Measurements from ENCODE around the gene OTOG.

Gene OTOG

DNA sequence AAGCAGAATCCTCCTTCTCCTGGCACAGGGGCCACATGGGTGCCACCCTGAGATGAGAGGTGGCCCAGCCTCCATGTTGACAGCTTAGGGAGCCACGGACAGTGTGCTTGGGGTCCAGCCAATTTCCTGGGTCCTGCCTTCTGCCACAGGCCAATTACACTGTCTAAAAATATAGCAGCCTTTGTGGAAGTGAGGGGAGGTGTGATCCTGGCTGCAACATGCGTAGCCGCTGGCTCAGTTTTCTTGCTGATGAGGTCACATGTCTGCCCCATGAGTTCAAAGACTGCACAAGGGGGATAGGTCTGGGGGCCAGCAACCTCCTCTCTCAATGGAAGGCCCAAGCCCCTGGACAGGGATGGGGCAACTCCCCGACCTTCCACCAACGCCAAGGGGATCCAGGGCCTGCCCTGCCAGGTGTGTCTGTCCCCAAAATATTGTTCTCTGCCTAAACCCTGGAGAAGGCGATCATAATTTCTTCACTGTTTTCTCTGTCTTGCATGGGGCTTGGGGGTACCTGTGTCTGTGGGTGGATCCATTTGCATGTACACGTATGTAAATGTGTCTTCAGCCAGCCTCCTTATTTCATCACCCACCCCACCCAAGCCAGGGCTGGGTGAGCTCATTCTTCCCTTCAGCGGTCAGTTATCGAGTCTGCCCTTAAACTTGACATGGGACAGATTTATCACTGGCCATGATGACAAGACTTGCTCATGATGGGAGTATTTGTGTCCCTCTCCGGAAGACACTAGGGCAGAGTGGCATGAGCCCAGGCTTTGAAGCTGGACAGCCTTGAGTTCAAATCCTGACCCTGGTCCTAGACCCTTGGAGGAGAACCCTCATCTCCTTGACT lies 59.4 kb downstream of the OTOG start:
- Histone ChIP-seq H3K9me3 (ENCODE audit: control insufficient read depth in 5 of 5, low read length in 5 of 5) (no peaks in the 10 kb centered on the region), H3K36me3 (ENCODE audit: control insufficient read depth in 5 of 5, insufficient read depth in 5 of 5, low read length in 5 of 5) (no peaks in the 10 kb centered on the region), H3K4me3 (ENCODE audit: low read depth in 1 of 5, low read length in 5 of 5) (no peak overlapping the region), H3K4me1 (ENCODE audit: control insufficient read depth in 5 of 5, insufficient read depth in 5 of 5, low read length in 5 of 5) (no peaks in the 10 kb centered on the region), H3K27me3 (ENCODE audit: control insufficient read depth in 5 of 5, insufficient read depth in 4 of 5, low read length in 5 of 5) (peaks cover 0 to 21% (median 0%) of the 10 kb centered on the region in 5 donors), H3K9ac (ENCODE audit: low read length in 5 of 5) (no peak overlapping the region), H3K27ac (ENCODE audit: low read depth, low read length) (no peak overlapping the region)

DNA sequence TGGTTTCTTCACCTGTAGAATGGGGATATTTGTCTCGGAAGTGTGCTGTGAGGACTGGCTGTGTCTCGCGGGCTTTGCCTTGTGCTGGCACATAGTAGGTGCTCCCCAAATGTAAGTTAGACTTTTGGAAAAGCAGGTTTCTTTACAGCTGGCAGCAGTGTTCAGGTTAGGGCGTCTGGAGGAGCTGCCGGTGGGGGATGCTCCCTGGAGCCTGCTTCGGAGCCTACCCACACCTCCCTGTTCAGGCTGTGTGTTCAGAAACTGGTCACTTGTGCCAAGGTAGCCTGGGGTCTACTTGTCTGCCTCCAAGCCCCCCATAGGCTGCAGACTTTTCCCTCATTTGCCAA lies 60.0 kb downstream of the OTOG start:
- H3K36me3 ChIP-seq (ENCODE audit: control insufficient read depth in 5 of 5, insufficient read depth in 5 of 5, low read length in 5 of 5): no peaks in the 10 kb centered on the region
- no peak overlapping the region for H3K27ac ChIP-seq (ENCODE audit: low read depth, low read length)
- no peaks in the 10 kb centered on the region for H3K4me1 ChIP-seq (ENCODE audit: control insufficient read depth in 5 of 5, insufficient read depth in 5 of 5, low read length in 5 of 5)
- no peak overlapping the region for H3K9ac ChIP-seq (ENCODE audit: low read length in 5 of 5)
- peaks cover 0 to 2% (median 0%) of the 10 kb centered on the region in 5 donors for H3K9me3 ChIP-seq (ENCODE audit: control insufficient read depth in 5 of 5, low read length in 5 of 5)
- no peak overlapping the region for H3K4me3 ChIP-seq (ENCODE audit: low read depth in 1 of 5, low read length in 5 of 5)
- peaks cover 0 to 25% (median 3%) of the 10 kb centered on the region in 5 donors for H3K27me3 ChIP-seq (ENCODE audit: control insufficient read depth in 5 of 5, insufficient read depth in 4 of 5, low read length in 5 of 5)

DNA sequence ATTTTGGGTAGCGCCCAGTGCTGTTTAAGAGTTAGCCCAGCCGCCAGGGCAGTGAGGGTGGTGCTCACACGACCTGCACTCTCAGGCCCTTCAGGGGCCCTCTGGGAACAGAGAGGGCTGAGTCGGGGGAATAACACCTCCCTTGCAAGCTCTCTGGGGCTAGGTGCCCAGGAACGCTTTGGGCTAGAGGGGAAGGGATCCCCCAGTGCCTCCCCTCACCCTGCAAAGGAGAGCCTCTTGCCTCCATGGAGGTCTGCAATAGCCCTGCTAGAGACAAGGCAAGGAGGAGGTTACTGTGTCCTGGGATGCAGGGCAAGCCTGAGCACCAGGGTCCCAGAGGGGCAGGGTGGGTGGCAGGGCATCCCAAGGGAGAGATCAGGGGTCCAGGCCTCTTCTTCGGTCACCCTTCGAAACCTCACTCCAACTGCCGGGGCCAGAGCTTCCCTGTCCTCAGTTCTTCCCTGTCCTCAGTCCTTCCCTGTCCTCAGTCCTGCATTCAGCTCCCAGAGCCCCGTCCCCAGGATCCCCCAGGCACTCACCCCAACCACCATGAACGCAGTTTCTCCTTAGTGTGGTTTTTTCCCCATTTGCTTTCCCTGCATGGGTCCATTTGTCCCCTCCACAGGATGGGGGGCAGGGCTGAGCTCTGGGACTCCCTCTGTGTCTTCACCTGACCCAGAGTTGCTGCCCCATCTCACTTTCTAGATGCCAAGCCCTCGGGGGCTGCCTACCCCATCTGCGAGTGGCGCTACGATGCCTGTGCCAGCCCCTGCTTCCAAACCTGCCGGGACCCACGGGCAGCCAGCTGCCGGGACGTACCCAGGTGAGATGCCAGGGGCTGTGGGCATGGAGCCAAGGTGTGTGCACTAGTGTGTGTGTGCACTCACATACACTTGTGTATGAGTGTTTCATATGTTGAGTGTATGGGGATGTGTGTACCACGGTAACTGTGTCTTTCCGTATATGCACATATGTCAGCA lies 60.8 kb downstream of the OTOG start:
- Histone ChIP-seq H3K36me3 (ENCODE audit: control insufficient read depth in 5 of 5, insufficient read depth in 5 of 5, low read length in 5 of 5) (no peaks in the 10 kb centered on the region), H3K4me1 (ENCODE audit: control insufficient read depth in 5 of 5, insufficient read depth in 5 of 5, low read length in 5 of 5) (no peaks in the 10 kb centered on the region), H3K27ac (ENCODE audit: low read depth, low read length) (no peak overlapping the region), H3K9me3 (ENCODE audit: control insufficient read depth in 5 of 5, low read length in 5 of 5) (peaks cover 0 to 2% (median 0%) of the 10 kb centered on the region in 5 donors), H3K4me3 (ENCODE audit: low read depth in 1 of 5, low read length in 5 of 5) (no peak overlapping the region), H3K9ac (ENCODE audit: low read length in 5 of 5) (no peak overlapping the region), H3K27me3 (ENCODE audit: control insufficient read depth in 5 of 5, insufficient read depth in 4 of 5, low read length in 5 of 5) (peaks cover 0 to 28% (median 4%) of the 10 kb centered on the region in 5 donors)

DNA sequence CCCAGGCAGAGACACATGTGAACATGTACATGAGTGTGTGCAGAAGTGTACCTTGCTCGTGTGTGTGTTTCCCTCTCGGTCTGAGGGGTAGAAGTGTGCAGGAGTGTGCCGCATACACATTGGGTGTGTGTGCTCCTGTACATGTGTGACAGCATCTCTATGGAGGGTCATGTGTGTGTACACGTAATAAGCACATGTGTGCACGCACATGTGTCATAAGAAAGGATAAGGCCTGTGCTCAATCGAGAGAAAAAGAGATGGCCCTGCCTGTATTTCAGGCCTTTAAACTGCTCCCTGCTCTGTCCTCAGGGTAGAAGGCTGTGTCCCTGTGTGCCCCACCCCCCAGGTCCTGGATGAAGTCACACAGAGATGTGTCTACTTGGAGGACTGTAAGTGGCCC lies 61.8 kb downstream of the OTOG start:
- H3K4me3 ChIP-seq (ENCODE audit: low read depth in 1 of 5, low read length in 5 of 5): no peak overlapping the region
- no peaks in the 10 kb centered on the region for H3K4me1 ChIP-seq (ENCODE audit: control insufficient read depth in 5 of 5, insufficient read depth in 5 of 5, low read length in 5 of 5)
- H3K27me3 ChIP-seq (ENCODE audit: control insufficient read depth in 5 of 5, insufficient read depth in 4 of 5, low read length in 5 of 5): peaks cover 0 to 28% (median 4%) of the 10 kb centered on the region in 5 donors
- peaks cover 0 to 2% (median 0%) of the 10 kb centered on the region in 5 donors for H3K9me3 ChIP-seq (ENCODE audit: control insufficient read depth in 5 of 5, low read length in 5 of 5)
- no peak overlapping the region for H3K27ac ChIP-seq (ENCODE audit: low read depth, low read length)
- no peaks in the 10 kb centered on the region for H3K36me3 ChIP-seq (ENCODE audit: control insufficient read depth in 5 of 5, insufficient read depth in 5 of 5, low read length in 5 of 5)
- no peak overlapping the region for H3K9ac ChIP-seq (ENCODE audit: low read length in 5 of 5)

DNA sequence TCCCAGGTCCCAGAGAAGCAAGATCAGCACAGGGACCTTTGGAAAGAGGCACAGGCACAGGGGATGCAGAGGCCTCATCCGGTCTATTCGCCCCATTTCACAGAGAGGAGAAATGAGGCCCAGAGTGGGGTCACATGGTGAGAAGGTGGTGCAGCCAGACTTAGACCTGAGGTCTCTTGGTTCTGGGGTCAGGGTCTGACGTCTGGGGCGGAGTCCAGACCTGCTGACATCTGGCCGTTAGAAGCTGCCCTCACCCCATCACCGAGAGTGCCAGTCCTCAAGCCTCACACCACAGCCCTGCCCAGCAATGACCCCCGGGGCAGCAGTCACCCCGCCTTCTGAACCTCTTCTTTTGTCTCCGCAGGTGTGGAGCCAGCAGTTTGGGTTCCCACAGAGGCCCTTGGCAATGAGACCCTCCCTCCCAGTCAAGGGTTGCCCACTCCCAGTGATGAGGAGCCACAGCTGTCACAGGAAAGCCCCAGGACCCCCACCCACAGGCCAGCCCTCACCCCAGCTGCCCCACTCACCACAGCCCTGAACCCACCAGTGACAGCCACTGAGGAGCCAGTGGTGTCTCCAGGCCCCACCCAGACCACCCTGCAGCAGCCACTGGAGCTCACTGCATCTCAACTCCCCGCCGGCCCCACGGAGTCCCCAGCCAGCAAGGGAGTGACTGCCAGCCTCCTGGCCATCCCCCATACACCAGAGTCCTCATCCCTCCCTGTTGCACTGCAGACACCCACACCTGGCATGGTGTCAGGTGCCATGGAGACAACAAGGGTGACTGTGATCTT lies 62.4 kb downstream of the OTOG start:
- H3K9me3 ChIP-seq (ENCODE audit: control insufficient read depth in 5 of 5, low read length in 5 of 5): peaks cover 0 to 2% (median 0%) of the 10 kb centered on the region in 5 donors
- no peak overlapping the region for H3K27ac ChIP-seq (ENCODE audit: low read depth, low read length)
- peaks cover 0 to 28% (median 4%) of the 10 kb centered on the region in 5 donors for H3K27me3 ChIP-seq (ENCODE audit: control insufficient read depth in 5 of 5, insufficient read depth in 4 of 5, low read length in 5 of 5)
- H3K36me3 ChIP-seq (ENCODE audit: control insufficient read depth in 5 of 5, insufficient read depth in 5 of 5, low read length in 5 of 5): no peaks in the 10 kb centered on the region
- H3K4me1 ChIP-seq (ENCODE audit: control insufficient read depth in 5 of 5, insufficient read depth in 5 of 5, low read length in 5 of 5): no peaks in the 10 kb centered on the region
- H3K4me3 ChIP-seq (ENCODE audit: low read depth in 1 of 5, low read length in 5 of 5): no peak overlapping the region
- no peak overlapping the region for H3K9ac ChIP-seq (ENCODE audit: low read length in 5 of 5)

DNA sequence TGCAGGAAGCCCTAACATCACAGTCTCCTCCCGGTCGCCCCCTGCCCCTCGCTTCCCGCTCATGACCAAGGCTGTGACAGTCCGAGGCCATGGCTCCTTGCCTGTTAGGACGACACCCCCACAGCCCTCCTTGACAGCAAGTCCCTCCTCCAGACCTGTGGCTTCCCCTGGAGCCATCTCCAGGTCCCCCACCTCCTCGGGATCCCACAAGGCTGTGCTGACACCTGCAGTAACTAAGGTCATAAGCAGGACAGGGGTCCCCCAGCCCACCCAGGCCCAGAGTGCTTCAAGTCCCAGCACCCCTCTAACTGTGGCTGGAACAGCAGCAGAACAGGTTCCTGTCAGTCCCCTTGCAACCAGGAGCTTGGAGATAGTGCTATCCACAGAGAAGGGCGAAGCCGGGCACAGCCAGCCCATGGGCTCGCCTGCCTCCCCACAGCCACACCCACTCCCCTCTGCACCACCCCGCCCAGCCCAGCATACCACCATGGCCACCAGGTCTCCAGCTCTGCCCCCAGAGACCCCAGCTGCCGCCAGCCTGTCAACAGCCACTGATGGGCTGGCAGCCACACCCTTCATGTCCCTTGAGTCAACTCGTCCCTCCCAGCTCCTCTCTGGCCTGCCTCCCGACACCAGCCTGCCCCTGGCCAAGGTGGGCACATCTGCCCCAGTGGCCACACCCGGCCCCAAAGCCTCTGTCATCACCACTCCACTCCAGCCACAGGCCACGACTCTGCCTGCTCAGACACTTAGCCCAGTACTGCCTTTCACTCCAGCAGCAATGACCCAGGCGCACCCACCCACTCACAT lies 63.2 kb downstream of the OTOG start:
- Histone ChIP-seq H3K27me3 (ENCODE audit: control insufficient read depth in 5 of 5, insufficient read depth in 4 of 5, low read length in 5 of 5) (peaks cover 0 to 28% (median 4%) of the 10 kb centered on the region in 5 donors), H3K4me1 (ENCODE audit: control insufficient read depth in 5 of 5, insufficient read depth in 5 of 5, low read length in 5 of 5) (no peaks in the 10 kb centered on the region), H3K4me3 (ENCODE audit: low read depth in 1 of 5, low read length in 5 of 5) (no peak overlapping the region), H3K27ac (ENCODE audit: low read depth, low read length) (no peak overlapping the region), H3K36me3 (ENCODE audit: control insufficient read depth in 5 of 5, insufficient read depth in 5 of 5, low read length in 5 of 5) (no peaks in the 10 kb centered on the region), H3K9ac (ENCODE audit: low read length in 5 of 5) (no peak overlapping the region), H3K9me3 (ENCODE audit: control insufficient read depth in 5 of 5, low read length in 5 of 5) (peaks cover 0 to 2% (median 0%) of the 10 kb centered on the region in 5 donors)

DNA sequence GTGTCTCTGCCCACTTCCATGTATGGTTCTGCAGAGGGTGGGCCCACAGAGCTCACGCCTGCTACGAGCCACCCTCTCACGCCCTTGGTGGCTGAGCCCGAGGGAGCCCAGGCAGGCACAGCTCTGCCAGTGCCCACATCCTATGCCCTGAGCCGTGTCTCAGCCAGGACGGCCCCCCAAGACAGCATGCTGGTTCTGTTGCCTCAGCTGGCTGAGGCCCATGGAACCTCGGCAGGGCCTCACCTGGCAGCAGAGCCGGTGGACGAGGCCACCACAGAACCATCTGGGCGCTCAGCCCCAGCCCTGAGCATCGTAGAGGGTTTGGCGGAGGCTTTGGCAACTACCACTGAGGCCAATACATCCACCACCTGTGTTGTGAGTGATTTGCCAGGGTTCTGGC lies 64.0 kb downstream of the OTOG start:
- H3K27ac ChIP-seq (ENCODE audit: low read depth, low read length): no peak overlapping the region
- peaks cover 0 to 2% (median 0%) of the 10 kb centered on the region in 5 donors for H3K9me3 ChIP-seq (ENCODE audit: control insufficient read depth in 5 of 5, low read length in 5 of 5)
- H3K27me3 ChIP-seq (ENCODE audit: control insufficient read depth in 5 of 5, insufficient read depth in 4 of 5, low read length in 5 of 5): peaks cover 0 to 28% (median 4%) of the 10 kb centered on the region in 5 donors
- H3K36me3 ChIP-seq (ENCODE audit: control insufficient read depth in 5 of 5, insufficient read depth in 5 of 5, low read length in 5 of 5): no peaks in the 10 kb centered on the region
- H3K9ac ChIP-seq (ENCODE audit: low read length in 5 of 5): no peak overlapping the region
- no peaks in the 10 kb centered on the region for H3K4me1 ChIP-seq (ENCODE audit: control insufficient read depth in 5 of 5, insufficient read depth in 5 of 5, low read length in 5 of 5)
- no peak overlapping the region for H3K4me3 ChIP-seq (ENCODE audit: low read depth in 1 of 5, low read length in 5 of 5)

DNA sequence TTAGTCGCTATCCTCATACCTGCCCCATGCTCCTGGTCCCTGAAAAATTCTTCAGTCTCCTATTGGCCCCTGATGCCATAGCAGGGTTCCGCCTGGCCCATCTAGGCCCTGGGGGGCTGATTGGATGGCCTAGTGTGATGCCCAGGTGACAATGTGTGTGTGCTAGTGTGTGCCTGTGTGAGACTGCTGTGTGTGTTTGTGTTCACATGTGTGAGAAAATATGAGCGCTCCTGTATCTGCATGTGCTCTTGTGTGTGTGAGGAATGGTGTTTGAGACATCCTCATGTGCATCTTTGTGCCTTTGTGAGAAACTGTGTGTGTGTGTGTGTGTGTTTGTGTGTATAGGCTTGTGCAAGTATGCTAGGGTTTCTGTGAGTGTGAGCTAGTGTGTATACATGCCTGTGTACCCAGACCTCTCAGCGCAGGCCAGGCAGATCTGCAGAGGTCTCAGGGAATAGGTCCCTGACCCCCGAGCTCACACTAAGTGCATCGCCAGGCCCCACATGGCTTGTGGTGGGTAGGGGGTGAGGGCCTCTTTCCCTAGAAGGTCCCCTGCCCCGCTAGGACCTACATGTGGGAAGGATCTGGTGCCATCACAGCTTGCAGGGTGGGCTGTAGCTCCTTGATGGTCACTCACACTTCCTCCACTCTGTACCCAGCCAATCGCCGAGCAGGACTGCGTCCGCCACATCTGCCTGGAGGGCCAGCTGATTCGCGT lies 64.6 kb downstream of the OTOG start:
- peaks cover 0 to 25% (median 4%) of the 10 kb centered on the region in 5 donors for H3K27me3 ChIP-seq (ENCODE audit: control insufficient read depth in 5 of 5, insufficient read depth in 4 of 5, low read length in 5 of 5)
- no peaks in the 10 kb centered on the region for H3K4me1 ChIP-seq (ENCODE audit: control insufficient read depth in 5 of 5, insufficient read depth in 5 of 5, low read length in 5 of 5)
- H3K27ac ChIP-seq (ENCODE audit: low read depth, low read length): no peak overlapping the region
- no peak overlapping the region for H3K4me3 ChIP-seq (ENCODE audit: low read depth in 1 of 5, low read length in 5 of 5)
- no peak overlapping the region for H3K9ac ChIP-seq (ENCODE audit: low read length in 5 of 5)
- H3K36me3 ChIP-seq (ENCODE audit: control insufficient read depth in 5 of 5, insufficient read depth in 5 of 5, low read length in 5 of 5): no peaks in the 10 kb centered on the region
- H3K9me3 ChIP-seq (ENCODE audit: control insufficient read depth in 5 of 5, low read length in 5 of 5): peaks cover 0 to 2% (median 0%) of the 10 kb centered on the region in 5 donors
